ENCODE results near the gene TTC23L. TPM values are rescaled to one million over a fixed set of nuclear protein-coding genes. Genes with fewer than 3 reads are reported as not detected.
"Not testable (repeated sequence)": the region's sequence is repeated elsewhere in the genome, so short reads cannot be mapped to it uniquely, and the experiment has no call there.

TTC23L gene
- total RNA-seq, 1 donor from 2014 or later: 1.6 TPM

GRCh38 chr5:34915856-34916192 lies 76.9 kb downstream of the TTC23L start:
- Mint-ChIP-seq H3K9me3 (no peaks in the 10 kb centered on the region), H3K36me3 (ENCODE audit: low read depth) (peaks cover 3% of the 10 kb centered on the region), H3K4me3 (no peak overlapping the region), H3K4me1 (peaks cover 29% of the 10 kb centered on the region), H3K27me3 (ENCODE audit: low read depth) (no peaks in the 10 kb centered on the region), H3K27ac (ENCODE audit: unreplicated experiment) (no peak overlapping the region)
- TF ChIP-seq, protein P1, sequence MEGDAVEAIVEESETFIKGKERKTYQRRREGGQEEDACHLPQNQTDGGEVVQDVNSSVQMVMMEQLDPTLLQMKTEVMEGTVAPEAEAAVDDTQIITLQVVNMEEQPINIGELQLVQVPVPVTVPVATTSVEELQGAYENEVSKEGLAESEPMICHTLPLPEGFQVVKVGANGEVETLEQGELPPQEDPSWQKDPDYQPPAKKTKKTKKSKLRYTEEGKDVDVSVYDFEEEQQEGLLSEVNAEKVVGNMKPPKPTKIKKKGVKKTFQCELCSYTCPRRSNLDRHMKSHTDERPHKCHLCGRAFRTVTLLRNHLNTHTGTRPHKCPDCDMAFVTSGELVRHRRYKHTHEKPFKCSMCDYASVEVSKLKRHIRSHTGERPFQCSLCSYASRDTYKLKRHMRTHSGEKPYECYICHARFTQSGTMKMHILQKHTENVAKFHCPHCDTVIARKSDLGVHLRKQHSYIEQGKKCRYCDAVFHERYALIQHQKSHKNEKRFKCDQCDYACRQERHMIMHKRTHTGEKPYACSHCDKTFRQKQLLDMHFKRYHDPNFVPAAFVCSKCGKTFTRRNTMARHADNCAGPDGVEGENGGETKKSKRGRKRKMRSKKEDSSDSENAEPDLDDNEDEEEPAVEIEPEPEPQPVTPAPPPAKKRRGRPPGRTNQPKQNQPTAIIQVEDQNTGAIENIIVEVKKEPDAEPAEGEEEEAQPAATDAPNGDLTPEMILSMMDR (conservative IDR thresholded peaks at IDR 0.05): no peak
- DNase-seq (ENCODE audit: low read depth, low spot score): no peak

DNA sequence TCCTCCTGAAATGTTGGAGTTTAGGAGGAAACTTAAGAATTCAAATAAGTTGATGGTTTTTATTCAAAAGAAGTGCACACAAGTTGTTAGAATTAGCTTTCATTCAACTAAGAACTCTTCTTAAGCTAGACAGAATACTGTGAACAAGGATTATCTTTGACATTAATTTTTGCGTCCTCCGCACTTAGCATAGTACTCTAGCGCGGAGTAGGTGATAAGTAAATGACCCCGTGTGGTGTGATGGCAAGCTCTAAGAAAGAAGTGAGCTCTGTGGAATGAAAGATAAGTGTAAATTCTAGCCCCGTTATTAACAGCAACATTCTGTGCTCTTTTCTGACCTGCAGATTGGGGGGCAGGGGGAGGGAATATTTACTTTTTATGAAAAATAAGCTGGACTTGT lies 77.6 kb downstream of the TTC23L start:
- peaks cover 6% of the 10 kb centered on the region for H3K36me3 Mint-ChIP-seq (ENCODE audit: low read depth)
- no peaks in the 10 kb centered on the region for H3K9me3 Mint-ChIP-seq
- H3K27me3 Mint-ChIP-seq (ENCODE audit: low read depth): no peaks in the 10 kb centered on the region
- peaks cover 29% of the 10 kb centered on the region for H3K4me1 Mint-ChIP-seq
- H3K4me3 Mint-ChIP-seq: no peak overlapping the region
- peak overlapping the region; percentile 72 for H3K27ac Mint-ChIP-seq (ENCODE audit: unreplicated experiment)
- TF ChIP-seq, protein P1 (conservative IDR thresholded peaks at IDR 0.05): no peak
- DNase-seq (ENCODE audit: low read depth, low spot score): no peak

DNA sequence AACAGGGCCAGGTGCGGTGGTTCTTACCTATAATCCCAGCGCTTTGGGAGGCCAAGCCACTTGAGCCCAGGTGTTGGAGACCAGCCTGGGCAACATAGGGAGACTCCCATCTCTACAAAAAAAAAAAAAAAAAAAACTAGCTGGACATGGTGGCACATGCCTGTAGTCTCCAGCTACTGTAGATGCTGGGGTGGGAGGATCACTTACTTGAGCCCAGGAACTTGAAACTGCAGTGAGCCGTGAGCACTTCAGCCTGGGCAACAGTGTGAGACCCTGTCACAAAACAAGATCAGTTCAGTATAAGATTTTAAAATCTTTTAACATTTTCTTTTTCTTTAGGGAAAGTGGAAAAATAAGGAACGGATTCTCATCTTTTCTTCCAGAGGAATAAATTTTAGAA lies 79.1 kb downstream of the TTC23L start:
- peaks cover 29% of the 10 kb centered on the region for H3K4me1 Mint-ChIP-seq
- no peak for DNase-seq (ENCODE audit: low read depth, low spot score)
- H3K4me3 Mint-ChIP-seq: no peak overlapping the region
- no peaks in the 10 kb centered on the region for H3K9me3 Mint-ChIP-seq
- no peaks in the 10 kb centered on the region for H3K27me3 Mint-ChIP-seq (ENCODE audit: low read depth)
- H3K27ac Mint-ChIP-seq (ENCODE audit: unreplicated experiment): no peak overlapping the region
- TF ChIP-seq, protein P1 (conservative IDR thresholded peaks at IDR 0.05): no peak
- peaks cover 6% of the 10 kb centered on the region for H3K36me3 Mint-ChIP-seq (ENCODE audit: low read depth)

DNA sequence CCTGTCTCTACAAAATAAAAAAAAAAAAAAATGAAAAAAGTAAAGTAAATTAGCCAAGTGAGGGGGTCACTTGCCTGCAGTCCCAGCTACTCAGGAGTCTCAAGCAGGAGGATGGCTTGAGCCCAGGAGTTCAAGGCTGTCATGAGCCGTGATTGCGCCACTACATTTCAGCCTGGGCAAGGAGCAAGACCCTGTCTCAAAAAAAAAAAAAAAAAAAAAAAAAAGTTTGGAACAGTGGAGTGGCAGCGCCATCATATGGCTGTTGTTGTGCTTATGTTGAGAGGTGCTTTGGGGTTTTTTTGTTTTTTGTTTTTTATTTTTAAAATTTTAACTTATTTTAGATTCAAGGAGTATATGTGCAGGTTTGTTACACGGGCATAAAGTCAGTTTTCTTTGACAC lies 80.1 kb downstream of the TTC23L start:
- Mint-ChIP-seq H3K27ac (ENCODE audit: unreplicated experiment) (no peak overlapping the region), H3K4me3 (no peak overlapping the region), H3K36me3 (ENCODE audit: low read depth) (peaks cover 9% of the 10 kb centered on the region), H3K27me3 (ENCODE audit: low read depth) (no peaks in the 10 kb centered on the region), H3K9me3 (no peaks in the 10 kb centered on the region), H3K4me1 (peaks cover 23% of the 10 kb centered on the region)
- no peak for DNase-seq (ENCODE audit: low read depth, low spot score)
- TF ChIP-seq, protein P1 (conservative IDR thresholded peaks at IDR 0.05): peak; percentile 39

GRCh38 chr5:34923256-34923655 lies 84.3 kb downstream of the TTC23L start:
- H3K27me3 Mint-ChIP-seq (ENCODE audit: low read depth); H3K36me3 Mint-ChIP-seq (ENCODE audit: low read depth); H3K27ac Mint-ChIP-seq (ENCODE audit: unreplicated experiment): not testable (repeated sequence)

DNA sequence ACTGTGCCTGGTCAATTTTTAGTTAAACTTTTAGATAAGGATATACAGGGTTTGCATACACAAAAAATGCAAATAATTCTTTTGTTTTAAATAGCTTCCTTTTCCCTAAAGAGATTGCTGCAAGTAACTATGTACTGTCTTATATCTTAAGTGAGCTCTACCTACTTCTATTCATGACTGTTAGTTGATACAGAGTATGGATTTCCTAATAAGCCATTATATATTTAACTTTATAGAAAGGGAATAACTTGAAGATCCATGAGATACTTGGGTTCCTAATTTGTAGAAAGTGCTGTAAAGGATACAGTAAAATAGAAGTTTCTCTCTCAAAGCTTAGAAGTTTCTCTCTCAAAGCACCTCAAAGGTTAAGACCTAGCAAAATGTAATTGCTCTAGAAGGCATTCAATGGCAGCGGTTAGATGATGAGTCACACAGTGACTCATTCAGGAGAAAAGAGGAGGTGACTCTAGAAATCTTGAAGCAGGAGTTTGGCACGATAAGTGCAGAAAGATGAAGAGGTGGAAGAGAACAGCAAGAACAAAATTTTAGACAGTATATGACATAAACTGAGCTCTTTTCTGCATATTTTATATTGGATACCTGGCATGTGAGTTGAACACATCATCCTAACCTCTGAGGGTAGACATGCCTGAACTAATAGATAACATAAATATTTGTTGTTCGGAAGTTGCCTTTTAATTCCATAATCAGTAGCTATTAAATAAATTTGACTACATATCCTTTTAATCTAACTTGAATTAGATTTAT lies 84.9 kb downstream of the TTC23L start:
- Mint-ChIP-seq H3K4me3 (no peak overlapping the region), H3K27ac (ENCODE audit: unreplicated experiment) (no peak overlapping the region), H3K27me3 (ENCODE audit: low read depth) (no peaks in the 10 kb centered on the region)

More at GRCh38 chr5:34923256-34923655, 84.3 kb downstream of the TTC23L start:
- DNase-seq (ENCODE audit: low read depth, low spot score); H3K9me3 Mint-ChIP-seq; H3K4me1 Mint-ChIP-seq; H3K4me3 Mint-ChIP-seq: not testable (repeated sequence)

More for the DNA sequence above, 84.9 kb downstream of the TTC23L start:
- TF ChIP-seq, protein P1 (conservative IDR thresholded peaks at IDR 0.05): no peak
- H3K36me3 Mint-ChIP-seq (ENCODE audit: low read depth): peaks cover 8% of the 10 kb centered on the region
- H3K9me3 Mint-ChIP-seq: no peaks in the 10 kb centered on the region
- peaks cover 3% of the 10 kb centered on the region for H3K4me1 Mint-ChIP-seq
- no peak for DNase-seq (ENCODE audit: low read depth, low spot score)

All from neural crest cell (in vitro differentiated cells).